IPS-15b (cell line): Measurements from ENCODE around the gene YAP1.

ENCODE experiments used
- H3K27me3 ChIP-seq: one replicate; pipeline ENCODE4 v1.6.1; 2013; ENCODE audit warnings: low read length; ENCODE audit not compliant: control insufficient read depth, insufficient read depth
- H3K36me3 ChIP-seq: one replicate; pipeline ENCODE4 v1.6.1; 2013; ENCODE audit warnings: low read length; ENCODE audit not compliant: control insufficient read depth, insufficient read depth
- H3K4me1 ChIP-seq: one replicate; pipeline ENCODE4 v1.6.1; 2013; ENCODE audit warnings: mild to moderate bottlenecking, low read length; ENCODE audit not compliant: control insufficient read depth, insufficient read depth
- H3K4me3 ChIP-seq: one replicate; pipeline ENCODE4 v1.5.1; 2013; ENCODE audit warnings: low read depth, low read length
- H3K9ac ChIP-seq: one replicate; pipeline ENCODE4 v1.6.1; 2013; ENCODE audit warnings: low read depth, mild to moderate bottlenecking, low read length
- H3K9me3 ChIP-seq: one replicate; pipeline ENCODE4 v1.6.1; 2013; ENCODE audit warnings: mild to moderate bottlenecking, low read length; ENCODE audit not compliant: control insufficient read depth, insufficient read depth

Gene YAP1

GRCh38 chr11:102238391-102238821, 128.2 kb downstream of the YAP1 start:
- H3K4me1 ChIP-seq = peaks cover 6% of the 10 kb centered on the region
- H3K27me3 ChIP-seq = no peaks in the 10 kb centered on the region
- no peak overlapping the region for H3K9ac ChIP-seq
- no peak overlapping the region for H3K4me3 ChIP-seq
- H3K9me3 ChIP-seq = no peaks in the 10 kb centered on the region
- no peaks in the 10 kb centered on the region for H3K36me3 ChIP-seq

DNA sequence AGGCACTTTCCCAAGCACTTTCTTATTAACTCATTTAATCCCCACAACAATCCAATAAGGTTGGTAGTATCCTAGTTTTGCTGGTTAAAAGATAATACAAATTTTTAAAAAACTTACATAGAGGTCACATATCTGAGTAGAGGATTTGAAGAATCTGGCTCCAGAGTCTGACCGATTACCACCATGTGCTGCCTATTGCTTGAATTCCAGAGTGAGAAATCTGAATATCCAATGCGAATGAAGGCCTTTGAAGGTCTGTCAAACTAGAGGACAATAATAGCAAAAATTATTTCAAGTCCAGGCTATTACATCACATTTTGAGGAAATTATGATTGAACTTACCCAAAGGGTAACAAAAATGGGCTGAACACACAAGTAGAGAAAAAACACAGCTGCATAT, 129.2 kb downstream of the YAP1 start:
- H3K27me3 ChIP-seq = no peaks in the 10 kb centered on the region
- H3K36me3 ChIP-seq = no peaks in the 10 kb centered on the region
- no peak overlapping the region for H3K9ac ChIP-seq
- H3K4me1 ChIP-seq = peaks cover 6% of the 10 kb centered on the region
- no peak overlapping the region for H3K4me3 ChIP-seq
- no peaks in the 10 kb centered on the region for H3K9me3 ChIP-seq

DNA sequence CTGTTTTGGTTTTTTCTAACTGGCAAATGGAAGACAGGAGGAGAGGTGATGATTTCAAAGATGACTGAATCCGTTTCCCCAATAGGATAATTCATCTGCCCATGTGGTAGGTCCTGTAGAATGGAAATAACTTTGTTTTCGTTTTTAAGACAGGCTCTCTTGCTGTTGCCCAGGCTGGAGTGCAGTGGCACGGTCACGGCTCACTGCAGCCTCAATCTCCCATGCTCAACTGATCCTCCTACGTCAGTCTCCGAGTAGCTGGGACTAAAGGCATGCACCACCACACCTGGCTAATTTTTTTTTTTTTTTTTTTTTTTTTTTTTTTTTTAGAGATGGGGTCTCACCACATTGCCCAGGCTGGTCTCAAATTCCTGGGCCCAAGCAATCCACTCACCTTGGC, 129.7 kb downstream of the YAP1 start:
- Histone ChIP-seq H3K4me3 (no peak overlapping the region), H3K9me3 (no peaks in the 10 kb centered on the region), H3K36me3 (no peaks in the 10 kb centered on the region), H3K4me1 (peaks cover 2% of the 10 kb centered on the region), H3K9ac (no peak overlapping the region), H3K27me3 (no peaks in the 10 kb centered on the region)

DNA sequence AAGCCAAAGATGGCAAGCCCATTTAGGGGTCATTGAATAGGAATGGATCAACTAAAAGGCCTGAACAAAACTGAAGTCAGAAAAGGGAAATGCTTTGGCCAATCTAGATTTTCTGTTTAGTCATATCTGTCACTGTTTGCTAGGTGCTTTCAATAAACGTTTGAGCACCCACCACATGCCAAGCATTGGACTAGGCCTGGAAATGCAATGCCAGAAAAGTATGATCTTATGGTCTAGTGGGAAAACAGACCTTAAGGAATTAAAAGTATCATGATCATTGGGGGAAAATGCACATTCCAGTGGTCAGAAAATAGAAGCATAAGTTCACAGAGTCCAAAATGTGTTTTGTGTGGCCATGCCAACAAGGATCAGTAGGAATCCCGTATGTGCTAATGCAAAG, 130.3 kb downstream of the YAP1 start:
- Histone ChIP-seq H3K4me3 (no peak overlapping the region), H3K36me3 (no peaks in the 10 kb centered on the region), H3K27me3 (no peaks in the 10 kb centered on the region), H3K9ac (no peak overlapping the region), H3K9me3 (no peaks in the 10 kb centered on the region), H3K4me1 (no peaks in the 10 kb centered on the region)

DNA sequence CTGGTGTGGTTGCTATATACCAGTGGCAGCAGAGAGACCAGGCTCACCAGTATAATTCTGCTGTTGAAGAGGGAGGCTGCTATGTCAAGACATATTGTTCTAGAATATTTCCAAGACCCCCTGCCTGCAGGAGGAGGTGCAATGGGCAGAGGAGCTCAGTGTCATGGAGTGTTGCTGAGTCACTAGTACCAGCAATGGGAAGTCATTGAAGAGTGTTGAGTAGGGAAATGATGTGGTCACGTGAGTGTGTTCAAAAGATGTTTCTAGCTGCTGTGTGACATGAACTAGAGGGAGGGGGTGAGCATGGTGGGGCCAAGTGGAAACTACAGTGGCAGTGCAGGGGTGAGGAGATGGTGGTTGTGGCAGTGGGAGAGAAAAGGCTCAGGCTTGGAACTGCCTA, 130.8 kb downstream of the YAP1 start:
- Histone ChIP-seq H3K27me3 (no peaks in the 10 kb centered on the region), H3K9me3 (no peaks in the 10 kb centered on the region), H3K9ac (no peak overlapping the region), H3K36me3 (no peaks in the 10 kb centered on the region), H3K4me1 (no peaks in the 10 kb centered on the region), H3K4me3 (no peak overlapping the region)

DNA sequence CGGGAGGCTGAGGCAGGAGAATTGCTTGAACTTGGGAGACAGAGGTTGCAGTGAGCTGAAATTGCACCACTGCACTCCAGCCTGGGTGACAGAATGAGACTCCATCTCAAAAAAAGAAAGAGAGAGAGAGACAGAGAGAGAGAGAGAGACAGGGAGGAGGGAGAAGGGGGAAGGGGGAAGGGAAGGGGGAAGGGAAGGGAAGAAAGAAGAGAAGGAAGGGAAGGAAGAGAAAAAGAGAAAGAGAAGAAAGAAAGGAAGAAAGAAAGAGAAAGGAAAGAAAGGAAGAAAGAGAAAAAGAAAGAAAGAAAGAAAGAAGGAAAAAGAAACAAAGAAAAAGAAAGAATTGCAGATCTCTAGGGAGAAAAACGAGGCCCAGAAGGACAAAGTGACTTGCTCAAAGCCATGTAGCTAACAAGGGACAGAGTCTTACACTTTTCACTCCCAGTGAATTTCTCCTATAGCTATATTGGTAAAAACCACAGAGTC, 133.2 kb downstream of the YAP1 start:
- Histone ChIP-seq H3K9ac (no peak overlapping the region), H3K36me3 (no peaks in the 10 kb centered on the region), H3K4me1 (no peaks in the 10 kb centered on the region), H3K4me3 (no peak overlapping the region), H3K27me3 (no peaks in the 10 kb centered on the region), H3K9me3 (no peaks in the 10 kb centered on the region)

DNA sequence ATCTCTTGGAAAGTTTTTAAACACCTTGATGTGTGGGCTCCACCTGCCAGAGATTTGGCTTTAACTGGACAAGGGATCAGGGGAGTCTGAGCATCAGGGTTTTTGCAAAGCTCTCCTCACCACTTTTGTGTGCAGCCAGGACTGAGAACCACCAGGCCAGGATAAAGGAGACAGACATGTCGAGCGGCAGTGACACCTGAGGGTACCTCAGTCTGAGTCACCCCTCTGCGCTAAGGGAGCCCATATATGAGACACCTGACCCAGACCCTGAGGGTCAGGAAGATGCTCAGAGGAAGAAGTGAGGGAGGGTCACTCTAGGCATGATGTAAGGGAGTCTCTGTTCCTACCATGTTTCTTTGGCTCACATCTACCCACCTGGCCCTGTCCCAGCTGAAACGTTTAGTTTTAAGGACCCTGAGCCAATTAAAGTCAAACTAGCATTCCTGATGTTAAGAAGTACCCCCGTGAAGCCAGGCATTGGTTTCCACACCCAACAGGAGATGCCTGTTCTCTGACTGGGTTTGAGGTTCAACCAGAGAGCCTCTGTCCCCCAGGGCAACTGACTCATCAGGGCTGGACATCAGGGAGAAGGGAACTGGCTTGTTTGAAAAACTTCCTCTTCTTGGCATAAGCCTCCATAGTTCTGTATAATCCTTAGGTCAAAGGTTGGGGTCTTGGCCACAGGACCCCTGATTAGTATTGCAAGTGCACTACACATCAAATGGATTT, 134.6 kb downstream of the YAP1 start:
- Histone ChIP-seq H3K27me3 (no peaks in the 10 kb centered on the region), H3K4me1 (no peaks in the 10 kb centered on the region), H3K9me3 (no peaks in the 10 kb centered on the region), H3K36me3 (no peaks in the 10 kb centered on the region), H3K4me3 (no peak overlapping the region), H3K9ac (no peak overlapping the region)

GRCh38 chr11:102251423-102251822, 141.2 kb downstream of the YAP1 start:
- Histone ChIP-seq H3K4me3 (no peak overlapping the region), H3K9ac (no peak overlapping the region), H3K4me1 (peaks cover 4% of the 10 kb centered on the region), H3K27me3 (no peaks in the 10 kb centered on the region), H3K36me3 (no peaks in the 10 kb centered on the region), H3K9me3 (no peaks in the 10 kb centered on the region)

GRCh38 chr11:102252339-102252891, 142.2 kb downstream of the YAP1 start:
- Histone ChIP-seq H3K9me3 (no peaks in the 10 kb centered on the region), H3K4me3 (no peak overlapping the region), H3K4me1 (peaks cover 4% of the 10 kb centered on the region), H3K9ac (no peak overlapping the region), H3K36me3 (no peaks in the 10 kb centered on the region), H3K27me3 (no peaks in the 10 kb centered on the region)

DNA sequence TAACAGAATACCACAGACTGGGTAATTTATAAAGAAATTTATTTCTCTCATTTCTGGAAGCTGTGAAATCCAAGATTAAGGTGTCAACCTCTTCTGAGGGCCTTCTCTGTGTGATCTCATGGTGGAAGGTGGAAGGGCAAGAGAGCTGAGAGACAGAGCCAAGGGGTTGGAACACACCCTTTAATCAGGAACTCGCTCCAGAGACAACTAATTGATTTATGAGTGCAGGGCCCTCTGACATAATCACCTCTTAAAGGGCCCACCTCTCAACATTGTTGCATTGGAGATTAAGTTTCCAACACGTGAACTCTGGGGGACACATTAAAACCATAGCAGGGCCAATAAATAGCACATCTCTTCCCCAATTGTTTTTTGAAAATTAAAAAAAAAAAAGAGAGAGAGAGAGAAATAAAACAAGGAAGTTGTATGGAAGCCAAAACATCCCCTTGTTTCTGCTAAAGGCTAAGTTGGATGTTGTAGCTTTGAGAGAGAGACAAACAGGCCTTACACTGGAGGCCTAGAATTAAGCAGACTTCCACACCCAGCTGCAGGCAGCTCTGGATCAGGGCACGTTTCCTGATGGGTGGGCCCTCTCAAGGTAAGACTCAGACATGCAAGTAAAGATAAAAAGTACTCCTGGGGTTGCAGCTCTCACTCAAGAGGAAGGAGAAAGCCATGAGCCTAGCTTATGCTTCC, 142.9 kb downstream of the YAP1 start:
- Histone ChIP-seq H3K9me3 (no peaks in the 10 kb centered on the region), H3K36me3 (no peaks in the 10 kb centered on the region), H3K4me1 (peaks cover 4% of the 10 kb centered on the region)

DNA sequence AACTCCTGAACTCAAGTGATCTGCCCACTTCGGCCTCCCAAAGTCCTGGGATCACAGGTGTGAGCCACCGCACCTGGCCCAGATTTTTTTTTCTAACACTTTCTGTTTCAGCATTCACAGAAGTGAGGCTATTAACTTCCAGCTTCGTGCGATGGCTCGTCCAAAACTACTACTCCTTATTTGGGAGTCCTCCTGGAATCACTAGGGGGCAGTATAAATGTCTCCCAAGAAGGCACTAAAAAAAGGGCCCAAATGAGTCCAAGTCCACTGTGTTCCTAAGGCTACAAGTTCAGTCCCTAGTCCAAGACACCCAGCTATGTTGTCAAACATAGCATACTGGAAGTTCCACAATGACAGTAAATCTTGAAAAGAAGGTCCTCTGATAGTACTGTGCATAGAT, 143.8 kb downstream of the YAP1 start:
- H3K9ac ChIP-seq = no peak overlapping the region
- H3K4me1 ChIP-seq = peaks cover 4% of the 10 kb centered on the region
- H3K9me3 ChIP-seq = no peaks in the 10 kb centered on the region
- no peak overlapping the region for H3K4me3 ChIP-seq
- no peaks in the 10 kb centered on the region for H3K27me3 ChIP-seq
- no peaks in the 10 kb centered on the region for H3K36me3 ChIP-seq

More for the DNA sequence above, 142.9 kb downstream of the YAP1 start:
- H3K4me3 ChIP-seq = no peak overlapping the region
- no peaks in the 10 kb centered on the region for H3K27me3 ChIP-seq
- H3K9ac ChIP-seq = no peak overlapping the region

GRCh38 chr11:102256251-102256650, 146.0 kb downstream of the YAP1 start:
- H3K4me1 ChIP-seq = peaks cover 4% of the 10 kb centered on the region
- H3K27me3 ChIP-seq = no peaks in the 10 kb centered on the region
- H3K9ac ChIP-seq = no peak overlapping the region
- no peaks in the 10 kb centered on the region for H3K36me3 ChIP-seq
- H3K9me3 ChIP-seq = no peaks in the 10 kb centered on the region
- H3K4me3 ChIP-seq = no peak overlapping the region
